Endothelial cell (in vitro differentiated cells): ENCODE results near the gene WAC. TPM values are rescaled to one million over a fixed set of nuclear protein-coding genes. Genes with fewer than 3 reads are reported as not detected.
A peak's percentile ranks its signal among the peaks of the same experiment; 100 is the strongest.

ENCODE experiments used
- DNase-seq: peaks from one replicate; pipeline ENCODE4 v3.0.0; 2021; ENCODE audit warnings: low spot score
- H3K27ac Mint-ChIP-seq: one replicate; pipeline ENCODE4 v1.8.0; 2021; ENCODE audit warnings: mixed read lengths, inconsistent platforms; ENCODE audit not compliant: unreplicated experiment
- H3K27me3 Mint-ChIP-seq: one replicate; pipeline ENCODE4 v1.8.0; 2021; ENCODE audit warnings: mild to moderate bottlenecking, moderate library complexity, mixed read lengths, inconsistent platforms; ENCODE audit not compliant: unreplicated experiment
- H3K36me3 Mint-ChIP-seq: one replicate; pipeline ENCODE4 v1.8.0; 2021; ENCODE audit warnings: mild to moderate bottlenecking, low read depth, mixed read lengths, inconsistent platforms; ENCODE audit not compliant: unreplicated experiment
- H3K4me1 Mint-ChIP-seq: one replicate; pipeline ENCODE4 v1.8.0; 2021; ENCODE audit warnings: mild to moderate bottlenecking, mixed read lengths, inconsistent platforms; ENCODE audit not compliant: unreplicated experiment
- H3K4me3 Mint-ChIP-seq: one replicate; pipeline ENCODE4 v1.8.0; 2021; ENCODE audit warnings: mild to moderate bottlenecking, mixed read lengths, inconsistent platforms; ENCODE audit not compliant: unreplicated experiment
- H3K9me3 Mint-ChIP-seq: one replicate; pipeline ENCODE4 v1.8.0; 2021; ENCODE audit warnings: mixed read lengths, inconsistent platforms; ENCODE audit not compliant: unreplicated experiment
- CTCF ChIP-seq: fragments of 200-600 bp; sonication (generic); IDR thresholded peaks from one replicate; pipeline ENCODE4 v1.5.0; 2021; ENCODE audit warnings: antibody characterized with exemption; ENCODE audit not compliant: unreplicated experiment
- total RNA-seq: library from RNA; stranded (reverse); fragmentation: NEBNext Ultra II Directional; extraction: Animal tissue kit (Norgen Biotek cat#: 25700); gene quantifications from one replicate; pipeline ENCODE4 v1.2.1, GENCODE V29; 2021; ENCODE audit not compliant: unreplicated experiment

The WAC gene
- total RNA-seq, 1 donor from 2014 or later, result 122 TPM

DNA sequence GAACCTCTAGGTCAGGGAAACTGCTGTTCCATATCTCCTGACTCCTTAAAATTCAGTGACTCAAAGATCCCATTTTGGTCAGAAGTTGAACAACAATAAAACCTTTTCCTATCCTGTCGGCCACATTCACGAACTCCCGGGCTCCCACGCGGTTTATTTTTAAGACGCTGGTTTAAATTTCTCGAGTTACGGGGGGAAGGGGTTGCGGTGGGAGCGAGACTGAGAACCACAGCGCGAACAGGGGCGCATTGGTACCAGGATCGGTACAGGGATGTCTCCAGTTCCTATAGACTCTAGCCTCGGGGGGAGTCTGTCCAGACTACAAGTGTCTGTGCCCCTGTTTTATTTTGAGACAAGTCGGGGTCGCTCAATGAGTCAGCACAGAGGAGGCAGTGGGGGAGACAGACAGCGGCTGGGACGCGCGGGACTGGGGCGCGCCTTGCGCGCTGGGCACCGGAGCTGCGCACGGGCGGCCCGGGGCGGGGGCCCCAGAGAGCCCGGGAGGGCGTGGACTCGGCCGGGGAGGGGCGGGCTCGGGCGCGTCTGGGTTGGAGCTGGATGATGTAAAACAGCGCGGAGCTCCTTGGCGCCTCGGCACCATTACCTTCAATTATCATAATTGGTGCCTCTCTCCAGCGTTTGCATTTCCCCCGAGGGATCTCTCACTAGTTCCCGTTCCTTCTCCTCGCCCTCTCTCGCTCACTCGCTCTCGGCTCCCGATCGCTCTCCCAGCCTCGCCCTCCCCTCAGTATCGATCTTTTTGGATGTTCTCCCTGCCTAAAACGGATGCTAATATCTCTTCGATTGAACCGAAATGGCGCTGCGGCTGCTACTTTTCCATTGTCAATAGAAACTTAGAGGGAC is 135.7 kb downstream of the WAC start:
- no peak for TF ChIP-seq CTCF
- H3K27ac Mint-ChIP-seq, result no peak overlapping the region
- peaks cover 10% of the 10 kb centered on the region for H3K27me3 Mint-ChIP-seq
- no peaks in the 10 kb centered on the region for H3K36me3 Mint-ChIP-seq
- H3K4me3 Mint-ChIP-seq, result peak overlapping the region; percentile 93
- H3K9me3 Mint-ChIP-seq, result no peaks in the 10 kb centered on the region
- DNase-seq, result peak; percentile 39
- H3K4me1 Mint-ChIP-seq, result peaks cover 6% of the 10 kb centered on the region

GRCh38 chr10:28669227-28670173 is 136.6 kb downstream of the WAC start:
- peaks cover 10% of the 10 kb centered on the region for H3K27me3 Mint-ChIP-seq
- DNase-seq, result no peak
- H3K4me1 Mint-ChIP-seq, result peaks cover 6% of the 10 kb centered on the region

More at GRCh38 chr10:28669227-28670173, 136.6 kb downstream of the WAC start:
- H3K4me3 Mint-ChIP-seq, result peak overlapping the region; percentile 93
- no peak overlapping the region for H3K27ac Mint-ChIP-seq
- H3K9me3 Mint-ChIP-seq, result no peaks in the 10 kb centered on the region
- no peak for TF ChIP-seq CTCF
- no peaks in the 10 kb centered on the region for H3K36me3 Mint-ChIP-seq

Other genes with a start within 250 kb of the WAC start
- gene MPP7, start 230.1 kb upstream of the WAC start, total RNA-seq, result 1.4 TPM
- gene BAMBI, start 144.4 kb downstream of the WAC start, total RNA-seq, result 13.3 TPM